ENCODE measurements around the gene DCHS2.

GRCh38 chr4:154454710-154455109 is 36.9 kb downstream of the DCHS2 start:
- TF ChIP-seq CTCF (IDR thresholded peaks at IDR 0.05) (no peak), EZH2 (IDR thresholded peaks at IDR 0.05) (no peak)

Measured in neural progenitor cell (in vitro differentiated cells).